COR-L47 (cell line): ENCODE measurements around the gene ADAMTS3.
A peak's percentile ranks its signal among the peaks of the same experiment; 100 is the strongest.
"Not testable (repeated sequence)": the region's sequence is repeated elsewhere in the genome, so short reads cannot be mapped to it uniquely, and the experiment has no call there.

Experiments
- DNase-seq: peaks from one replicate; lab custom pipeline; 2025; lab: John Stamatoyannopoulos, UW

ADAMTS3 gene

GRCh38 chr4:72471816-72472215 is 97.2 kb downstream of the ADAMTS3 start:
- DNase-seq = no peak

- peak; percentile 23 for DNase-seq
Observed at GRCh38 chr4:72468904-72469502, 100.0 kb downstream of the ADAMTS3 start.

GRCh38 chr4:72467633-72468032 is 101.4 kb downstream of the ADAMTS3 start:
- DNase-seq = no peak

GRCh38 chr4:72463724-72464123 is 105.3 kb downstream of the ADAMTS3 start:
- no peak for DNase-seq

GRCh38 chr4:72457158-72457557 is 111.9 kb downstream of the ADAMTS3 start:
- DNase-seq = no peak

GRCh38 chr4:72451349-72451748 is 117.7 kb downstream of the ADAMTS3 start:
- no peak for DNase-seq

GRCh38 chr4:72449705-72450104 is 119.3 kb downstream of the ADAMTS3 start:
- no peak for DNase-seq

GRCh38 chr4:72448231-72448630 is 120.8 kb downstream of the ADAMTS3 start:
- no peak for DNase-seq

GRCh38 chr4:72446353-72447055 is 122.5 kb downstream of the ADAMTS3 start:
- DNase-seq = no peak

GRCh38 chr4:72444092-72444491 is 124.9 kb downstream of the ADAMTS3 start:
- no peak for DNase-seq

- DNase-seq = no peak
Observed at GRCh38 chr4:72442715-72443114, 126.3 kb downstream of the ADAMTS3 start.

- DNase-seq = no peak
Observed at GRCh38 chr4:72442147-72442546, 126.9 kb downstream of the ADAMTS3 start.

- no peak for DNase-seq
Observed at GRCh38 chr4:72440386-72440785, 128.6 kb downstream of the ADAMTS3 start.

GRCh38 chr4:72432975-72433374 is 136.0 kb downstream of the ADAMTS3 start:
- no peak for DNase-seq

- DNase-seq = no peak
Observed at GRCh38 chr4:72432282-72432681, 136.7 kb downstream of the ADAMTS3 start.

GRCh38 chr4:72430988-72431387 is 138.0 kb downstream of the ADAMTS3 start:
- DNase-seq = no peak

GRCh38 chr4:72430050-72430449 is 139.0 kb downstream of the ADAMTS3 start:
- no peak for DNase-seq

- DNase-seq = no peak
Observed at GRCh38 chr4:72429397-72429889, 139.6 kb downstream of the ADAMTS3 start.

GRCh38 chr4:72427057-72427456 is 142.0 kb downstream of the ADAMTS3 start:
- DNase-seq = no peak

- DNase-seq = not testable (repeated sequence)
Observed at GRCh38 chr4:72425908-72426307, 143.1 kb downstream of the ADAMTS3 start.

- DNase-seq = no peak
Observed at GRCh38 chr4:72424006-72424405, 145.0 kb downstream of the ADAMTS3 start.

- DNase-seq = no peak
Observed at GRCh38 chr4:72422416-72422815, 146.6 kb downstream of the ADAMTS3 start.

GRCh38 chr4:72418458-72418857 is 150.6 kb downstream of the ADAMTS3 start:
- DNase-seq = peak; percentile 66

GRCh38 chr4:72410158-72410557 is 158.9 kb downstream of the ADAMTS3 start:
- no peak for DNase-seq
